HG03280 (cell line): ENCODE measurements around the gene HCRT.
"Not testable (repeated sequence)": the region's sequence is repeated elsewhere in the genome, so short reads cannot be mapped to it uniquely, and the experiment has no call there.

Experiments used
- ATAC-seq: cut with Tn5 transposase; IDR thresholded peaks from one replicate; pipeline ENCODE4 v1.9.1; 2021; ENCODE audit warnings: mild to moderate bottlenecking, moderate library complexity; ENCODE audit not compliant: unreplicated experiment

Gene HCRT, protein sequence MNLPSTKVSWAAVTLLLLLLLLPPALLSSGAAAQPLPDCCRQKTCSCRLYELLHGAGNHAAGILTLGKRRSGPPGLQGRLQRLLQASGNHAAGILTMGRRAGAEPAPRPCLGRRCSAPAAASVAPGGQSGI

DNA sequence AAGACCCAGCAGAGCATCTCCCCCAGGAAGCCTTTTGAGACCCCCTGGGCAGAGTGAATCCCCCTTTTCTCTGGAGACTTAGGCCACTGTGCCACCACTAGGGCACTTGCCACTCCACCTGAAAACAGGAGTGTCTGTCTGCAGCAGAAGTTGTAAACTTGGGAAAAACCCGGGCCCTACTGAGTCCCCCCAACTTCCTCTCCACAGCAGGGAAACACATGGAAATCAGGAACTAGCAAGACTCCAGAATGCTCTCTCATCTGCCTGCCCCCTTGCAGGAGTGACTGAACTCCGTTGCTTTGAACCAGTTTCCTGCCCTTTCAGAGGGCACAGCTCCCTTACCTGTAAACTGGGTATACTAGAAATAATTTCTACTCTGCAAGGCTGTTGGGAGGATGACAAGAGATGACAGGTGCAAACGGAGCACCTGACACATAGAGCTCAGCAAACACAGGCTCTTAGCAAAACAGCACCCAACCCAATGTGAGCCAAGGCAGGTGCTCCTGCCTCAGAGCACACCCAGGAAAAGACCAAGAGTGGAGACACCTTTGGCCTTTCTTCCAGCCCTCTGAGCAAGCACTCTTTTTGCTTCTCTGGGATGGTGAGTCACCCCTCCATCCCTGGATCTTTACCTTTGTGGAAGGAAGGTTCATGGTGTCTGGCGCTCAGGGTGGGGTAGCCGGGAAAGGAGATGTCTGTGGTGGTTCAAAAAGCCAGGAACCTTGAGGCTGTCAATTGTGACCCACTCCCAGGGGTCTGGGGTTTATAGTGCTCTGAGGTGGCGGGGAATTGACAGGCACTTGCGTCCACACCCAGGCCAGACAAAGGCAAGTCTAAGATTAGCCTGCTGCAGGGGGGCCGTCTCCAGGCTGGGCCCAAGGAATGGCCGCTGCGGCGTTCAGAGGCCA, at the start of gene HCRT:
HCRT (minus strand) TSS at position 740 of the 908 bp plus-strand sequence; CDS start at position 653, 87 bp downstream.
- no peak for ATAC-seq

DNA sequence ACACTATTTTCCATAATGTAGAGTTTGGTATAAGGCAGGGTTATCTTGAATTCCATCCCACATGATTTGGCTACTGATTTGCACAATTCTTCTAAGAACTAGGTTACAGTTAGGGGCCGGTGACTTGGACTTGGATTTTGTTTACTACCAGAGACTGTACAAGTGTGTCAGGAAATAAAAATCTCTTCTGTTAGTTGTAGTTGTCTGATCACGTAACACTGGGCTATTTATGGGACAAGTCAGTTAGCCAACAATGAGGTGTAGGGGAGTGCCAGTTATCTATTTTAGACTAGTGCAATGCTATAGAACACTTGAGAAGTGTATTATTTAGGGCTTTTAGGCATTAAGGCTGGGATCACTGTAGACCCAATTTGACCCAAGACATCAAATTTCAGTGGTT, 48.7 kb upstream of the HCRT start:
- no peak for ATAC-seq

- ATAC-seq = no peak
Observed at GRCh38 chr17:42233156-42233555, 47.9 kb upstream of the HCRT start.

- ATAC-seq = no peak
Observed at GRCh38 chr17:42230225-42230624, 45.0 kb upstream of the HCRT start.

- ATAC-seq = no peak
Observed at GRCh38 chr17:42227849-42228700, 42.8 kb upstream of the HCRT start.

DNA sequence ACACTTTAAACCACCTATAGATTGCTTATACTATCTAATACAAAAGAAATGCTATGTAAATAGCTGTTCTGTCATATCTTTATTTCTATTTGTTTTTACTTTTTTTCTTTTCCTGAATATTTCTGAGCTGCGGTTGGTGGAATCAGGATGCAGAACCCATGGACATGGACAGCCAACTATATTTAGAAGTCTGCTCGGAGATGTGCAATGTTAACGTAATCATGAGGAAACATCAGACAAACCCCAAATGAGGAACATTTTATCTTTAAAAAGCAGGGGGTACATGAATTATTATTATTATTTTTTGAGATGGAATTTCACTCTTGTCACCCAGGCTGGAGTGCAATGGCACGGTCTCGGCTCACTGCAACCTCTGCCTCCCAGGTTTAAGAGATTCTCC, 40.4 kb upstream of the HCRT start:
- no peak for ATAC-seq

DNA sequence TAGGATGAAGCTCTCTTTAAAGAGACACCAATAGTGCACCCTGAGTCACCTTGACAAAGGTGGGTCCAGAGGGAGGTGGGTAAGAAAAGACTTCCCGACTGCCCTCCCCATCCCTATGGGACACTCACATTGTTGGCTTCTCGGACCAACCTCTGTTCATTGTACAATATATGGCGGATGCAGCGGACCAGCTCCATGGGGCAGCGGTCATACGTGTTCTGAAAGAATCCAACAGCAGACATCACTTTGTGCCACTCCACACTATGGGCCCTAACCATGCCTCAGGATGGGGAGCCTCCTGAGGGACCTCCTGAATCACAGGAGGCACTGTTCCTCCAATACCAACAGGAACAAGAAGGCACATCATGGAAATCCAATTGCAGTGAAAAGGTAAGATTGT, 39.4 kb upstream of the HCRT start:
- no peak for ATAC-seq

GRCh38 chr17:42221886-42222745, 36.9 kb upstream of the HCRT start:
- ATAC-seq = no peak

GRCh38 chr17:42219280-42219679, 34.0 kb upstream of the HCRT start:
- not testable (repeated sequence) for ATAC-seq

DNA sequence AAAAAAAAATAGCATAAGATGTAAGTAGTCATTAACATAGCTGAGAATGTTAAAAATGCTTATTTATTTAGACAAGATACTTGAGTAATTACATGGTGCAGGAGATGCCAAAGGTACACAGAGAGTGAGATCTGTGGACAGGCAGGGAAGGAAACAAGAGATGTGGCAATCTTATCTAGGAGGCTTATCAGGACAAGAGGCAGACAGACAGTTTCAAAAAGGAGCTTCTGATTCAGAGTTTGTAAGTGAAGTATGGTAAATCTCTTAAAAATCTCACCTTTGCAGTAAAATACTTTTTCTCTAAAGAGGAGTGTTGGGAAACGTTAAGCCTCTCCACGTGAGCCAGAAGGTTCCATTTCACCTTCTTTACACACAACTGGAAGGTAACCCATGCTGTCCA, 28.9 kb upstream of the HCRT start:
- ATAC-seq = no peak

DNA sequence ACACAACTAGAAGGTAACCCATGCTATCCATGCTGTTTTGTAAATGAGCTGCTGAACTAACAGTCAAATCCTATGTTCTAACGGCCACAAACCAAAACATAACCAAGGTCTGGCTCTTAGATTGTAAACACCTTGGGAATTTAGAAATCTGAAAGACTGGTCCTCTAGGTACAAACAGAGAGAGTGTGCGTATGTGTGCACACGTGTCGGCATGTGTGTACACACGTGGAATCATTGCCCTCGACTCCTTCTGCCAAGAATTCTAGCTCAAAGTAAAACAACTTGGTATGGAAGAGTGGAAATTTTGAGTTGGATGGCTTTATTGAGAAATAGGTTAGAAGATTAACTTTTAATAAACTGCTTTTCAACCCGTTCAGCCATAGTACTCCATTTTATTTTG, 27.1 kb upstream of the HCRT start:
- no peak for ATAC-seq

GRCh38 chr17:42211921-42212341, 26.7 kb upstream of the HCRT start:
- not testable (repeated sequence) for ATAC-seq

- ATAC-seq = no peak
Observed at GRCh38 chr17:42210046-42210445, 24.8 kb upstream of the HCRT start.

DNA sequence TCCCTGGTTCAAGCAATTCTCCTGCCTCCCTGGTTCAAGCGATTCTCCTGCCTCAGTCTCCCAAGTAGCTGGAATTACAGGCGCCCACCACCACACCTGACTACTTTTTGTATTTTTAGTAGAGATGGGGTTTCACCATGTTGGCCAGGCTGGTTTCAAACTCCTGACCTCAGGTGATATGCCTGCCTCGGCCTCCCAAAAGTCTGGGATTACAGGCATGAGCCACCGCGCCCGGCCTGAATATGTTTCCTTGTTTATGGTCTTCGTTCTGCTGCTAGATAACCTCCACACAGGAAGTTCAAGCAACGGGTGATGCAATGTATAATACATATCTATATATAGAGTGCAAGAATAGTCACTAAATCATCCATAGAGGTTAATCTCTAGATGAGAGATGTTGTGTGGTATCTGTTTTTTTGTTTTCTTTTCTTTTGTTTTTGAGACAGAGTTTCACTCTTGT, 20.9 kb upstream of the HCRT start:
- not testable (repeated sequence) for ATAC-seq

GRCh38 chr17:42203354-42203753, 18.1 kb upstream of the HCRT start:
- no peak for ATAC-seq

GRCh38 chr17:42202696-42203095, 17.4 kb upstream of the HCRT start:
- ATAC-seq = no peak

DNA sequence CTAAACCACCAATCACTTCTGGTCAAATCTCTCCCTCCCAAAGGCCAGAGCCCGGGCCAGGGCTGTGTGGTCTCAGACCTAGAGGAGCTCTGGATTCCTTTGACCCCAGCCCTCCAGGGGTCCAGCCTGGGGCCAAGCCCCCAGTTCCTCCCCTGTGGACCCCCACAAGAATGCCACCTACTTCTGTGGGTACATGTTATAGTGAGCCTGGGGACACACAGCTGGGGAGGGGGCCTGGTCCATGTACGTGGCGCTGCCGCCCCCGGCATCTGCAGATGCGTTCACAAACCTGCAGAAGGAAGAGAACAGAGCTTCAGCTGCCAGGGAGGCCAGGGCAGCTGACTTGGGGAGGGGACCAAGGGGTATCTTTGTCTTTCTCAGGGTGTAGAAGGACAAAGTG, 16.9 kb upstream of the HCRT start:
- no peak for ATAC-seq

DNA sequence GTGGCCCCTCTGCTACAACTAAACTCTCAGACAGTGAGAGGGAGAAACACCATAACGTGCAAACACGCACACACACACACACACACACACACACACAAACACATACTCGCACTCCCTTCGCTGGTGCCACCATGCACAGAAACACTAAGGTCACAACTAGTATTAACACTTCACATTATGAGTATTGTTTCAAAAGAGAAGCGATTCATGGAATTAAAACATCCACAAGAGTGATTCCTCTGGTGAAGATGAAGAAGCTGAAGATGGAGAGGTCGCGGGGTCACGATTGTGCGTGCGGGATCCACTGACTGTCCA, 16.2 kb upstream of the HCRT start:
- no peak for ATAC-seq

GRCh38 chr17:42200706-42201457, 15.6 kb upstream of the HCRT start:
- no peak for ATAC-seq
